ENCODE data around the gene GBP5.

GBP5 gene

GRCh38 chr1:89309828-89310227 is 37.2 kb upstream of the GBP5 start:
- no peak for ATAC-seq
- TF ChIP-seq ZFP3 (CRISPR knock-in tag; IDR thresholded peaks at IDR 0.05) (no peak), TOX (CRISPR knock-in tag; IDR thresholded peaks at IDR 0.05; ENCODE audit: borderline replicate concordance) (no peak), BACH2 (CRISPR knock-in tag; IDR thresholded peaks at IDR 0.05; ENCODE audit: borderline replicate concordance) (no peak), POU6F1 (CRISPR knock-in tag; IDR thresholded peaks at IDR 0.05; ENCODE audit: borderline replicate concordance, low read depth) (no peak), TCF4 (CRISPR knock-in tag; IDR thresholded peaks at IDR 0.05; ENCODE audit: borderline replicate concordance) (no peak), SNAI2 (CRISPR knock-in tag; IDR thresholded peaks at IDR 0.05) (no peak)

- no peak for TF ChIP-seq PATZ1 (CRISPR knock-in tag; IDR thresholded peaks at IDR 0.05; ENCODE audit: borderline replicate concordance)
- TF ChIP-seq CSDC2 (CRISPR knock-in tag; IDR thresholded peaks at IDR 0.05) = no peak
- no peak for TF ChIP-seq ISL1 (CRISPR knock-in tag; IDR thresholded peaks at IDR 0.05)
- TF ChIP-seq ZFP30 (CRISPR knock-in tag; IDR thresholded peaks at IDR 0.05) = no peak
- no peak for TF ChIP-seq TOX (CRISPR knock-in tag; IDR thresholded peaks at IDR 0.05; ENCODE audit: borderline replicate concordance)
- TF ChIP-seq ZC3H10 (CRISPR knock-in tag; IDR thresholded peaks at IDR 0.05) = no peak
- TF ChIP-seq RARB (CRISPR knock-in tag; IDR thresholded peaks at IDR 0.05) = no peak
- no peak for TF ChIP-seq PPARA (CRISPR knock-in tag; IDR thresholded peaks at IDR 0.05; ENCODE audit: borderline replicate concordance)
- TF ChIP-seq SNAI2 (CRISPR knock-in tag; IDR thresholded peaks at IDR 0.05) = no peak
- TF ChIP-seq ARNTL (CRISPR knock-in tag; IDR thresholded peaks at IDR 0.05; ENCODE audit: borderline replicate concordance, low read depth) = no peak
- TF ChIP-seq CSRNP3 (CRISPR knock-in tag; IDR thresholded peaks at IDR 0.05) = no peak
- TF ChIP-seq POU6F1 (CRISPR knock-in tag; IDR thresholded peaks at IDR 0.05; ENCODE audit: borderline replicate concordance, low read depth) = no peak
Measured at GRCh38 chr1:89306273-89306672, 33.6 kb upstream of the GBP5 start.

GRCh38 chr1:89305493-89305892 is 32.8 kb upstream of the GBP5 start:
- TF ChIP-seq ZNF565 (CRISPR knock-in tag; conservative IDR thresholded peaks at IDR 0.05; ENCODE audit: low read depth) (no peak), ZNF8 (CRISPR knock-in tag; IDR thresholded peaks at IDR 0.05) (no peak), TSHZ2 (CRISPR knock-in tag; IDR thresholded peaks at IDR 0.05) (no peak), GLIS3 (CRISPR knock-in tag; IDR thresholded peaks at IDR 0.05) (no peak), ZC3H10 (CRISPR knock-in tag; IDR thresholded peaks at IDR 0.05) (no peak), TCF4 (CRISPR knock-in tag; IDR thresholded peaks at IDR 0.05; ENCODE audit: borderline replicate concordance) (no peak), ZNF70 (CRISPR knock-in tag; IDR thresholded peaks at IDR 0.05) (no peak)
- no peak for ATAC-seq

More at GRCh38 chr1:89306273-89306672, 33.6 kb upstream of the GBP5 start:
- ATAC-seq = no peak
